ENCODE measurements around the gene KCNC3.

The KCNC3 gene

DNA sequence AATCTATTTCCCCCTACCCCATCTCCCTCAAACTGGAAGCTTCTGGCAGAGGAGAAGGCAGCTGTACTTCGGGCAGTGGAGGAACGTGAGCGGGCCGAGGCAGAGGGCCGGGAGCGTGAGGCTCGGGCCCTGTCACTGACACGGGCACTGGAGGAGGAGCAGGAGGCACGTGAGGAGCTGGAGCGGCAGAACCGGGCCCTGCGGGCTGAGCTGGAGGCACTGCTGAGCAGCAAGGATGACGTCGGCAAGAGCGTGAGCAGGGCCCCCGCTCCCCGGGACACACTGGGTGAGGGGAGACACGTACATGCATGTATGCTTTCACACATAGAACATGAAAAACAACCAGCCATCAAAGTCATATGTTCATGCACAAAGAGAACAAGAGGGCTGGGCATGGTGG is 42.7 kb downstream of the KCNC3 start:
- no peak for DNase-seq (ENCODE audit: low read depth)
- no peak for TF ChIP-seq CTCF (IDR thresholded peaks at IDR 0.05; ENCODE audit: insufficient read depth, low read depth, low read length, missing control alignments)

GRCh38 chr19:50285833-50286232 is 43.3 kb downstream of the KCNC3 start:
- DNase-seq (ENCODE audit: low read depth) = no peak

More for the DNA sequence above, 42.7 kb downstream of the KCNC3 start:
- no peak overlapping the region for H3K4me3 ChIP-seq (ENCODE audit: low read depth, low read length)

DNA sequence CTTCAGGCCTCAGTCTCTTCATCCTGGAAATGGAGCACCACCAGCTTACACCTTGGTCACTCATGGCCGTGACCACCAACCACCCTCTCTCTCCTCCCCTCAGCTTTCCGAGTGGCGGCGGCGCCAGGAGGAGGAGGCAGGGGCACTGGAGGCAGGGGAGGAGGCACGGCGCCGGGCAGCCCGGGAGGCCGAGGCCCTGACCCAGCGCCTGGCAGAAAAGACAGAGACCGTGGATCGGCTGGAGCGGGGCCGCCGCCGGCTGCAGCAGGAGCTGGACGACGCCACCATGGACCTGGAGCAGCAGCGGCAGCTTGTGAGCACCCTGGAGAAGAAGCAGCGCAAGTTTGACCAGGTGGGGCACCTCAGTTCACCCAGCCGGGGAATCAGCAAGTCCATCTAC is 47.7 kb downstream of the KCNC3 start:
- no peak overlapping the region for H3K4me3 ChIP-seq (ENCODE audit: low read depth, low read length)
- TF ChIP-seq CTCF (IDR thresholded peaks at IDR 0.05; ENCODE audit: insufficient read depth, low read depth, low read length, missing control alignments) = no peak
- no peak for DNase-seq (ENCODE audit: low read depth)

More at GRCh38 chr19:50285833-50286232, 43.3 kb downstream of the KCNC3 start:
- H3K4me3 ChIP-seq (ENCODE audit: low read depth, low read length) = no peak overlapping the region
- no peak for TF ChIP-seq CTCF (IDR thresholded peaks at IDR 0.05; ENCODE audit: insufficient read depth, low read depth, low read length, missing control alignments)

DNA sequence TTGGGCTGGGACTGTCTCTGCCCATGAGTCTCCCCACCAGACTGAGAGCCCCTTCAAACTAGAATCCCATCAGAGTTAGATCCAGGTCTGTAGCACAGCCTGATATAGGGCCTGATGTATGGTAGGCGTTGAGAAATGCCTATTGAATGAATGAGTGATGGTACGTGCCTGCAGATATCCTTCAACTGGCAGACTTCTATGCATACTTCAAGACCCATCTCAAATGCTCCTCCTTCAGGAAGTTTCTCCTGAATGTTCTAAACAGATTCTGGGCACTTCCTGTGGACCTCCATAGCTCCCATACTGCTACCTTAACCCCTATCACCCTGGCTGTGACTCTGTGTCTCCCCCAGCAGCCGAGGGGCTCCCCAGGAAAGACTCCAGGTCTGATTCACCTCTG is 48.2 kb downstream of the KCNC3 start:
- no peak for DNase-seq (ENCODE audit: low read depth)
- H3K4me3 ChIP-seq (ENCODE audit: low read depth, low read length) = no peak overlapping the region
- TF ChIP-seq CTCF (IDR thresholded peaks at IDR 0.05; ENCODE audit: insufficient read depth, low read depth, low read length, missing control alignments) = no peak

GRCh38 chr19:50280074-50280473 is 49.1 kb downstream of the KCNC3 start:
- no peak for TF ChIP-seq CTCF (IDR thresholded peaks at IDR 0.05; ENCODE audit: insufficient read depth, low read depth, low read length, missing control alignments)
- DNase-seq (ENCODE audit: low read depth) = no peak
- H3K4me3 ChIP-seq (ENCODE audit: low read depth, low read length) = no peak overlapping the region

GRCh38 chr19:50277966-50278580 is 51.1 kb downstream of the KCNC3 start:
- TF ChIP-seq CTCF (IDR thresholded peaks at IDR 0.05; ENCODE audit: insufficient read depth, low read depth, low read length, missing control alignments) = no peak
- DNase-seq (ENCODE audit: low read depth) = no peak
- no peak overlapping the region for H3K4me3 ChIP-seq (ENCODE audit: low read depth, low read length)
